DOHH2 (cell line): Measurements from ENCODE around the gene L3MBTL1.
A peak's percentile ranks its signal among the peaks of the same experiment; 100 is the strongest.

Source experiments
- H3F3A ChIP-seq: fragments of 200-600 bp; sonication (generic), shearing (Covaris generic); 2 replicates; pipeline ENCODE4 v1.6.0; 2016; ENCODE audit warnings: antibody characterized with exemption, mild to moderate bottlenecking; ENCODE audit not compliant: control insufficient read depth, insufficient read depth
- H3K27ac ChIP-seq: fragments of 200-600 bp; sonication (generic); 2 replicates; pipeline ENCODE4 v1.5.1; 2014; ENCODE audit warnings: low read depth, mild to moderate bottlenecking, low read length, moderate library complexity
- H3K27me3 ChIP-seq: fragments of 200-600 bp; sonication (generic); 2 replicates; pipeline ENCODE4 v1.6.1; 2014; ENCODE audit warnings: mild to moderate bottlenecking, low read length, mixed read lengths; ENCODE audit not compliant: control insufficient read depth
- H3K36me3 ChIP-seq: fragments of 200-600 bp; sonication (generic); 2 replicates; pipeline ENCODE4 v1.6.1; 2014; ENCODE audit warnings: mild to moderate bottlenecking, low read length, moderate library complexity, mixed read lengths; ENCODE audit not compliant: control insufficient read depth
- H3K4me1 ChIP-seq: fragments of 200-600 bp; sonication (generic); 2 replicates; pipeline ENCODE4 v1.6.1; 2014; ENCODE audit warnings: mild to moderate bottlenecking, low read length, mixed read lengths; ENCODE audit not compliant: control insufficient read depth
- H3K4me2 ChIP-seq: fragments of 200-600 bp; sonication (generic); 2 replicates; pipeline ENCODE4 v1.6.0; 2014; ENCODE audit warnings: mild to moderate bottlenecking, low read length, moderate library complexity
- H3K4me3 ChIP-seq: fragments of 200-600 bp; sonication (generic); 2 replicates; pipeline ENCODE4 v1.5.1; 2014; ENCODE audit warnings: mild to moderate bottlenecking, low read length, mixed read lengths
- H3K79me2 ChIP-seq: fragments of 200-600 bp; sonication (generic); 2 replicates; pipeline ENCODE4 v1.6.1; 2014; ENCODE audit warnings: mild to moderate bottlenecking, low read length, mixed read lengths; ENCODE audit not compliant: control insufficient read depth
- H3K9me2 ChIP-seq: fragments of 200-600 bp; sonication (generic); replicated peaks from 2 replicates; pipeline ENCODE4 v1.6.1; 2014; ENCODE audit warnings: mild to moderate bottlenecking, low read length, mixed read lengths; ENCODE audit not compliant: control insufficient read depth
- H3K9me3 ChIP-seq: fragments of 200-600 bp; sonication (generic); 2 replicates; pipeline ENCODE4 v1.6.1; 2014; ENCODE audit warnings: antibody characterized with exemption, low read length, mixed read lengths; ENCODE audit not compliant: control insufficient read depth, insufficient read depth
- H4K20me1 ChIP-seq: fragments of 200-600 bp; sonication (generic); 2 replicates; pipeline ENCODE4 v1.6.0; 2014; ENCODE audit warnings: low read depth, mild to moderate bottlenecking, antibody characterized with exemption, low read length, moderate library complexity; ENCODE audit not compliant: control insufficient read depth, insufficient read depth
- EZH2phosphoT487 ChIP-seq: fragments of 200-600 bp; sonication (generic); IDR thresholded peaks from 2 replicates; pipeline ENCODE4 v1.6.1; 2017; ENCODE audit warnings: borderline replicate concordance, mild to moderate bottlenecking, antibody characterized with exemption, low read length, moderate library complexity, mixed read lengths
- TF ChIP-seq, protein P1 (sequence below): fragments of 200-600 bp; sonication (generic); IDR thresholded peaks from one replicate; pipeline ENCODE4 v1.5.1; 2014; ENCODE audit warnings: antibody characterized with exemption, mild to moderate bottlenecking, low read depth, low read length; ENCODE audit not compliant: poor library complexity, severe bottlenecking

Gene L3MBTL1

DNA sequence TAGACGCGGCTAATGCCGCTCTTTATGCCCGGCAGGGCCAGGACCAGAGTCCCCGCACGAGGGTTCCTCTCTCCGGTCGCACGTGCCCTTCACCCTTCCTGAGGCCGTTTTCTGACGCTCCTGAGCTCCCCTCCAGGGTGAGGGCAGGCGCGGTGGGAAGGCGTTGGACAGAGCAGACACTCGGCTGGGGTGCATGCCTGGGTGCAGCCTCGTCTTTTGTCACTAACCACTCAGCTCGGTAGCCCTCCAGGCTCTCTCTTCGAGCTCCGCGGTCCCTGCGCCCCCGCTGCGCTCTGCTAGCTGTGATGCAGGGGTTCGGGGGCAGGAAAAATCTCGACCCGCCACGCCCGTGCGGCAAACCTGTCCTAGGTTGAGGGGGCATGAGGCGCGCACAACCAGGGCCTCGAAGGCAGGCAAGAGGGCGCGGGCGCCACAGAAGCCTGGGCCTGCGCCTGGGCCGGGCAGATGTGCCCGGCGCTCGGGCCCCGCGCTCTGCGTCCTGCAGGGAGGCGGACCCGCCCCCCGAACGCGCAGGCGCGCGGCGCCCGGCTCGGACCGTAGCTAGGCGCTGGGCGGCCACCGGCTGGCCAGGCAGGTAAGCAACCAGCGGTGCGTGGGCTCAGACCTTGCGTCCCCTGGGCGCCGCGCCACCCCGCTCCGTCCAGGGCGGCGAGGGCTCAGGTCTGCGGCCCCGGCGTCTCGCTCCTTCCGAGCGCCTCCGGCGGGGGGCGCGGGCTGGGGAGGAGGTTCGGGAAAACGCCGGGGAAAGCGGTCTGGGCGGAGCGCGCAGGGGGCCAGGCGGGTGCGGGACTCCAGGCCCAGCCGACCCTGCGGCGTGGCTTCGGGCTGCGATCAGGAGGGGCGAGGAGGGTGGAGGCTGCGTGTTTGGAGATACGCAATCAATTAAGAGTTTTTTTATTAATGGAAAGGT, at the start of gene L3MBTL1:
TSS of gene L3MBTL1 (plus strand) at position 548 of the 931 bp plus-strand sequence. CDS start 5,807 bp downstream, outside the sequence.
- Histone ChIP-seq H3K4me2 (peak within 1 kb of the TSS; percentile 36), H3K4me3 (peak within 1 kb of the TSS; percentile 22; the same call in 1 of the 2 replicates), H3K27ac (no peak within 1 kb of the TSS)

DNA sequence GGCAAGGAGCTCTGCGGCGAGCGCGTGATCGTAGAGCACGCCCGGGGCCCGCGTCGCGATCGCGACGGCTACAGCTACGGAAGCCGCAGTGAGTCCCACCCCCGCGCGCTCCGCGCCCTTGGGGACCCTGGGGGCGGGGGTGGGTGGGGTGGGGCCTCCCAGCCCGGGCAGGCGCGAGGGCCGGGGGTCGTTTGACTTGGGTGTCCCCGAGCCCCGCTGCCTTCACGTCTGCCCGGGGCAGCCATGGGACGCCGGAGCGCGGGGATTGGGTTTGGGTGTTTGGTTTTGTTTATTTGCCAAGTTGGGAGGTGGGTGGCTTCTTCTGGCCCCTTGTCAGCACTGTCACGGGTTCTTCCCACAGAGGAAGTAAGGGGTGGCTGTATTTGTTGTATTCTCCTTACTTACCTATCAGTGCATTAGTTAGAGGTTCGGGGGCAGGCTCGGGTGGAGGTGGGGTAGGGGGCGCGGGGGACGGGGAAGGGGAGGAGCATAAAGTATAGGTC, 49.0 kb upstream of the L3MBTL1 start:
- Histone ChIP-seq H3K9me3 (peaks cover 8% of the 10 kb centered on the region; the same call in 1 of the 2 replicates), H3K4me3 (peak overlapping the region; percentile 97), H3K79me2 (peaks cover 55% of the 10 kb centered on the region), H3K27ac (peak overlapping the region; percentile 89), H3F3A (peaks cover 42% of the 10 kb centered on the region), H3K27me3 (peaks cover 5% of the 10 kb centered on the region), H3K4me1 (peaks cover 21% of the 10 kb centered on the region), H3K36me3 (peaks cover 56% of the 10 kb centered on the region), H4K20me1 (peaks cover 33% of the 10 kb centered on the region), H3K9me2 (no peaks in the 10 kb centered on the region), H3K4me2 (peak overlapping the region; percentile 75)
- no peak for TF ChIP-seq EZH2phosphoT487
- TF ChIP-seq, protein P1, sequence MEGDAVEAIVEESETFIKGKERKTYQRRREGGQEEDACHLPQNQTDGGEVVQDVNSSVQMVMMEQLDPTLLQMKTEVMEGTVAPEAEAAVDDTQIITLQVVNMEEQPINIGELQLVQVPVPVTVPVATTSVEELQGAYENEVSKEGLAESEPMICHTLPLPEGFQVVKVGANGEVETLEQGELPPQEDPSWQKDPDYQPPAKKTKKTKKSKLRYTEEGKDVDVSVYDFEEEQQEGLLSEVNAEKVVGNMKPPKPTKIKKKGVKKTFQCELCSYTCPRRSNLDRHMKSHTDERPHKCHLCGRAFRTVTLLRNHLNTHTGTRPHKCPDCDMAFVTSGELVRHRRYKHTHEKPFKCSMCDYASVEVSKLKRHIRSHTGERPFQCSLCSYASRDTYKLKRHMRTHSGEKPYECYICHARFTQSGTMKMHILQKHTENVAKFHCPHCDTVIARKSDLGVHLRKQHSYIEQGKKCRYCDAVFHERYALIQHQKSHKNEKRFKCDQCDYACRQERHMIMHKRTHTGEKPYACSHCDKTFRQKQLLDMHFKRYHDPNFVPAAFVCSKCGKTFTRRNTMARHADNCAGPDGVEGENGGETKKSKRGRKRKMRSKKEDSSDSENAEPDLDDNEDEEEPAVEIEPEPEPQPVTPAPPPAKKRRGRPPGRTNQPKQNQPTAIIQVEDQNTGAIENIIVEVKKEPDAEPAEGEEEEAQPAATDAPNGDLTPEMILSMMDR, result no peak

More for the DNA sequence above, at the start of gene L3MBTL1:
- Histone ChIP-seq H3K27me3 (peaks cover 25% of the 10 kb centered on the region), H3K9me3 (no peaks in the 10 kb centered on the region), H3K79me2 (no peaks in the 10 kb centered on the region), H4K20me1 (no peaks in the 10 kb centered on the region), H3K9me2 (no peaks in the 10 kb centered on the region), H3K4me1 (no peaks in the 10 kb centered on the region; the same call in 1 of the 2 replicates), H3F3A (no peaks in the 10 kb centered on the region), H3K36me3 (no peaks in the 10 kb centered on the region)
- TF ChIP-seq, protein P1, result no peak
- TF ChIP-seq EZH2phosphoT487, result no peak

DNA sequence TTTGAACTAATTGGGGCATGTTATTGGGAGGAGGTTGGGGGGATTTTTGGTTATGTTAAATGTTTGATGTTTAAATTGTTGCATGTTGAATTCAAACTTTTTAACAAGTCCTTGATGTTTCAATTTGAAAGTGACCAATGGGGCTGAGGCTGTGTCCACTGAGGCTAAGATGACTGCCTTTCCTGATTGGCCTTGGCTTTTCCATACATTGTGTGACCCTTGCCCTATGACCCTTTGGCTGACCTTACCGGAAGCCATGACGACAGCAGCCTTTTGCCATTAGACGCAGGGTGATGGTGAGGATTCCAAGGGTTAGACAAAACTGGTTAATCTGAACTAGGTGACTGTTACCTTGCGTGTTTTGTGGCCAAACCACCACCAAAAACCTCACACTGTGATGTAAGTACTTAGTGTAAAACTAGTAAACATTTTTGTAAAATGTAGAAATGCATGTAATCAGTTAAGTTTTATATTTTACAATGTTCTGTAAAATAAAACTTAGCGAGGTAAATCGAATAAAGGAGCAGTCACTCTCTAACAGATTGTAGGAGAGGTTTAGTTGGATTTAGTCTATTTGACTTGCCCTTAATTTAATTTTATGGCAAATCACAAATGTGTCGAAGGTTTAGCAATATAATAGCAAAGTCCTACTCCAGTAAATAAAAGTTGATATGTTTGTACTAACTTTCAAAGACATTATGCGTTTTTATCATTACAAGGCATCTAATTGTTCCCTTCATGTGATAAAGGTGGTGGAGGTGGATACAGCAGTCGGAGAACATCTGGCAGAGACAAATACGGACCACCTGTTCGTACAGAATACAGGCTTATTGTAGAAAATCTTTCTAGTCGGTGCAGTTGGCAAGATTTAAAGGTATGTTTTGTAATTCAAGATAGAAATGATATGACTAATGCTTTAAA, 48.2 kb upstream of the L3MBTL1 start:
- no peak for TF ChIP-seq EZH2phosphoT487
- TF ChIP-seq, protein P1, result no peak
- H3K27me3 ChIP-seq, result peaks cover 2% of the 10 kb centered on the region
- H3K9me3 ChIP-seq, result peaks cover 8% of the 10 kb centered on the region; the same call in 1 of the 2 replicates
- H3K4me3 ChIP-seq, result peak overlapping the region; percentile 97
- H3K4me1 ChIP-seq, result peaks cover 21% of the 10 kb centered on the region
- peaks cover 56% of the 10 kb centered on the region for H3K79me2 ChIP-seq
- no peaks in the 10 kb centered on the region for H3K9me2 ChIP-seq
- peaks cover 50% of the 10 kb centered on the region for H3F3A ChIP-seq
- peak overlapping the region; percentile 75 for H3K4me2 ChIP-seq
- H3K36me3 ChIP-seq, result peaks cover 64% of the 10 kb centered on the region
- H3K27ac ChIP-seq, result no peak overlapping the region; the same call in 1 of the 2 replicates
- H4K20me1 ChIP-seq, result peaks cover 35% of the 10 kb centered on the region
